GM12878 (cell line): ENCODE results near the gene NFATC2.

Source experiments
- BHLHE40 ChIP-seq, 2 experiments: fragments of 450-650 bp in 1 of 2; IDR thresholded peaks; 2 replicates each; pipeline ENCODE4 v1.6.1; 2011 to 2017; ENCODE audit warnings: low read depth in 2 of 2, borderline replicate concordance in 1 of 2, improper control_type of control experiment in 1 of 2, low read length in 1 of 2, mild to moderate bottlenecking in 1 of 2
- CBFB ChIP-seq: IDR thresholded peaks from 2 replicates; pipeline ENCODE4 v1.6.1; 2016; ENCODE audit warnings: antibody characterized with exemption, low read depth
- CHD4 ChIP-seq: fragments of 200-600 bp; sonication (generic); IDR thresholded peaks from 2 replicates; pipeline ENCODE4 v1.6.1; 2016; ENCODE audit warnings: mild to moderate bottlenecking
- EZH2 ChIP-seq: IDR thresholded peaks from 2 replicates; pipeline ENCODE4 v1.6.1; 2012; ENCODE audit warnings: low read depth, mild to moderate bottlenecking, control low read depth, inconsistent platforms, low read length, borderline replicate concordance; ENCODE audit not compliant: control insufficient read depth
- HDGF ChIP-seq: fragments of 450-650 bp; IDR thresholded peaks from 2 replicates; pipeline ENCODE4 v1.6.1; 2016; ENCODE audit warnings: antibody characterized with exemption
- JUNB ChIP-seq: IDR thresholded peaks from 2 replicates; pipeline ENCODE4 v1.6.1; 2016; ENCODE audit warnings: antibody characterized with exemption, mild to moderate bottlenecking
- MEF2A ChIP-seq: IDR thresholded peaks from 2 replicates; pipeline ENCODE4 v1.6.1; 2011; ENCODE audit warnings: low read depth, mild to moderate bottlenecking, low read length, moderate library complexity; ENCODE audit not compliant: insufficient read depth
- POLR2A ChIP-seq: IDR thresholded peaks from 2 replicates; pipeline ENCODE4 v1.6.1; 2011; ENCODE audit warnings: low read depth, mild to moderate bottlenecking, low read length
- POLR2AphosphoS5 ChIP-seq: IDR thresholded peaks from 2 replicates; pipeline ENCODE4 v1.6.1; 2011; ENCODE audit warnings: mild to moderate bottlenecking, low read length, inconsistent platforms
- SIN3A ChIP-seq: IDR thresholded peaks from 2 replicates; pipeline ENCODE4 v1.6.1; 2012; ENCODE audit warnings: low read depth, low read length, improper control_type of control experiment
- TCF12 ChIP-seq: IDR thresholded peaks from 2 replicates; pipeline ENCODE4 v1.6.1; 2011; ENCODE audit warnings: low read depth, mild to moderate bottlenecking, low read length
- TF ChIP-seq, protein P1 (sequence below), 3 experiments: IDR thresholded peaks in 2 of 3; conservative IDR thresholded peaks in 1 of 3; 2 replicates each; pipeline ENCODE4 v1.5.1; 2011; ENCODE audit warnings: low read depth in 3 of 3, low read length in 3 of 3, mild to moderate bottlenecking in 3 of 3, control low read depth in 2 of 3, moderate library complexity in 2 of 3, inconsistent platforms in 1 of 3, mixed read lengths in 1 of 3; ENCODE audit not compliant: control insufficient read depth in 2 of 3, insufficient read depth in 1 of 3; ENCODE audit errors: extremely low read depth in 1 of 3
- TF ChIP-seq, protein P2 (sequence below): fragments of 450-650 bp; IDR thresholded peaks from 2 replicates; pipeline ENCODE4 v1.6.1; 2017; ENCODE audit warnings: mild to moderate bottlenecking, low read depth, inconsistent platforms; ENCODE audit not compliant: poor library complexity, severe bottlenecking
- TF ChIP-seq, protein P3 (sequence below): fragments of 450-650 bp; formaldehyde crosslinking; IDR thresholded peaks from 2 replicates; pipeline ENCODE4 v1.4.0; 2020; ENCODE audit warnings: mild to moderate bottlenecking, moderate library complexity

DNA sequence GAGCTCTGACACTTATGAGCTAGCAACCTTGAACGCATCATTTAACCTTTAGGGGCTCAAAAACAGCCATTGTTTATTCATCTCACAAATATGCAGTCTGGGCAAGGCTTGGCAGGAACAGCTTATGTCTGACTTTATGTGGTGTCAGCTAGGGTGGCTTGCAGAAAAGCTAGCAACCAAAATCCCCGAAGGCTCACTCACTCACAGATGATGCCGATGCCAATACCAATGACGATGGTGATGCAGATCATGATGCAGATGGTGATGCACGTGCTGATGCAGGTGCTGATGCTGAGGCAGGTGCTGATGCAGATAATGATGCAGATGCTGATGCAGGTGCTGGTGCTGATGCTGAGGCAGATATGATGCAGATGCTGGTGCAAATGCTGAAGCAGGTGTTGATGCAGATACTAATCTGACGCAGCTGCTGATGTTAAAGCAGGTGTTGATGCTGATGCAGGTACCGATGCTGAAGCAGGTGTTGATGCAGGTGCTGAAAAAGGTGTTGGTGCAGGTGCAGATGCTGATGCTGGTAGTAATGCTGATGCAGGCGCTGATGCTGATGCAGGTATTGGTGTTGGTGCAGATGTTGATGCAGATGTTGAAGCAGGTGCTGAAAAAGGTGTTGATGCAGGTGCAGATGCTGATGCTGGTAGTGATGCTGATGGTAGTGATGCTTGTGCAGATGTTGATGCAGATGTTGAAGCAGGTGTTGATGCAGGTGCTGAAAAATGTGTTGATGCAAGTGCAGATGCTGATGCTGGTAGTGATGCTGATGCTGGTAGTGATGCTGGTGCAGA is 195.6 kb downstream of the NFATC2 start:
- TF ChIP-seq, protein P1, sequence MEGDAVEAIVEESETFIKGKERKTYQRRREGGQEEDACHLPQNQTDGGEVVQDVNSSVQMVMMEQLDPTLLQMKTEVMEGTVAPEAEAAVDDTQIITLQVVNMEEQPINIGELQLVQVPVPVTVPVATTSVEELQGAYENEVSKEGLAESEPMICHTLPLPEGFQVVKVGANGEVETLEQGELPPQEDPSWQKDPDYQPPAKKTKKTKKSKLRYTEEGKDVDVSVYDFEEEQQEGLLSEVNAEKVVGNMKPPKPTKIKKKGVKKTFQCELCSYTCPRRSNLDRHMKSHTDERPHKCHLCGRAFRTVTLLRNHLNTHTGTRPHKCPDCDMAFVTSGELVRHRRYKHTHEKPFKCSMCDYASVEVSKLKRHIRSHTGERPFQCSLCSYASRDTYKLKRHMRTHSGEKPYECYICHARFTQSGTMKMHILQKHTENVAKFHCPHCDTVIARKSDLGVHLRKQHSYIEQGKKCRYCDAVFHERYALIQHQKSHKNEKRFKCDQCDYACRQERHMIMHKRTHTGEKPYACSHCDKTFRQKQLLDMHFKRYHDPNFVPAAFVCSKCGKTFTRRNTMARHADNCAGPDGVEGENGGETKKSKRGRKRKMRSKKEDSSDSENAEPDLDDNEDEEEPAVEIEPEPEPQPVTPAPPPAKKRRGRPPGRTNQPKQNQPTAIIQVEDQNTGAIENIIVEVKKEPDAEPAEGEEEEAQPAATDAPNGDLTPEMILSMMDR (IDR thresholded peaks at IDR 0.05 in 2 of 3, conservative IDR thresholded peaks at IDR 0.05 in 1 of 3; ENCODE audit: control insufficient read depth in 2 of 3, extremely low read depth in 1 of 3, insufficient read depth in 1 of 3, low read depth in 3 of 3, low read length in 3 of 3), result no peak
- TF ChIP-seq SIN3A, result no peak
- TF ChIP-seq MEF2A, result no peak
- TF ChIP-seq TCF12, result no peak
- no peak for TF ChIP-seq HDGF
- TF ChIP-seq POLR2A, result no peak
- TF ChIP-seq CBFB, result no peak
- TF ChIP-seq, protein P2, sequence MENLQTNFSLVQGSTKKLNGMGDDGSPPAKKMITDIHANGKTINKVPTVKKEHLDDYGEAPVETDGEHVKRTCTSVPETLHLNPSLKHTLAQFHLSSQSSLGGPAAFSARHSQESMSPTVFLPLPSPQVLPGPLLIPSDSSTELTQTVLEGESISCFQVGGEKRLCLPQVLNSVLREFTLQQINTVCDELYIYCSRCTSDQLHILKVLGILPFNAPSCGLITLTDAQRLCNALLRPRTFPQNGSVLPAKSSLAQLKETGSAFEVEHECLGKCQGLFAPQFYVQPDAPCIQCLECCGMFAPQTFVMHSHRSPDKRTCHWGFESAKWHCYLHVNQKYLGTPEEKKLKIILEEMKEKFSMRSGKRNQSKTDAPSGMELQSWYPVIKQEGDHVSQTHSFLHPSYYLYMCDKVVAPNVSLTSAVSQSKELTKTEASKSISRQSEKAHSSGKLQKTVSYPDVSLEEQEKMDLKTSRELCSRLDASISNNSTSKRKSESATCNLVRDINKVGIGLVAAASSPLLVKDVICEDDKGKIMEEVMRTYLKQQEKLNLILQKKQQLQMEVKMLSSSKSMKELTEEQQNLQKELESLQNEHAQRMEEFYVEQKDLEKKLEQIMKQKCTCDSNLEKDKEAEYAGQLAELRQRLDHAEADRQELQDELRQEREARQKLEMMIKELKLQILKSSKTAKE, result no peak
- TF ChIP-seq CHD4, result no peak
- TF ChIP-seq, protein P3, sequence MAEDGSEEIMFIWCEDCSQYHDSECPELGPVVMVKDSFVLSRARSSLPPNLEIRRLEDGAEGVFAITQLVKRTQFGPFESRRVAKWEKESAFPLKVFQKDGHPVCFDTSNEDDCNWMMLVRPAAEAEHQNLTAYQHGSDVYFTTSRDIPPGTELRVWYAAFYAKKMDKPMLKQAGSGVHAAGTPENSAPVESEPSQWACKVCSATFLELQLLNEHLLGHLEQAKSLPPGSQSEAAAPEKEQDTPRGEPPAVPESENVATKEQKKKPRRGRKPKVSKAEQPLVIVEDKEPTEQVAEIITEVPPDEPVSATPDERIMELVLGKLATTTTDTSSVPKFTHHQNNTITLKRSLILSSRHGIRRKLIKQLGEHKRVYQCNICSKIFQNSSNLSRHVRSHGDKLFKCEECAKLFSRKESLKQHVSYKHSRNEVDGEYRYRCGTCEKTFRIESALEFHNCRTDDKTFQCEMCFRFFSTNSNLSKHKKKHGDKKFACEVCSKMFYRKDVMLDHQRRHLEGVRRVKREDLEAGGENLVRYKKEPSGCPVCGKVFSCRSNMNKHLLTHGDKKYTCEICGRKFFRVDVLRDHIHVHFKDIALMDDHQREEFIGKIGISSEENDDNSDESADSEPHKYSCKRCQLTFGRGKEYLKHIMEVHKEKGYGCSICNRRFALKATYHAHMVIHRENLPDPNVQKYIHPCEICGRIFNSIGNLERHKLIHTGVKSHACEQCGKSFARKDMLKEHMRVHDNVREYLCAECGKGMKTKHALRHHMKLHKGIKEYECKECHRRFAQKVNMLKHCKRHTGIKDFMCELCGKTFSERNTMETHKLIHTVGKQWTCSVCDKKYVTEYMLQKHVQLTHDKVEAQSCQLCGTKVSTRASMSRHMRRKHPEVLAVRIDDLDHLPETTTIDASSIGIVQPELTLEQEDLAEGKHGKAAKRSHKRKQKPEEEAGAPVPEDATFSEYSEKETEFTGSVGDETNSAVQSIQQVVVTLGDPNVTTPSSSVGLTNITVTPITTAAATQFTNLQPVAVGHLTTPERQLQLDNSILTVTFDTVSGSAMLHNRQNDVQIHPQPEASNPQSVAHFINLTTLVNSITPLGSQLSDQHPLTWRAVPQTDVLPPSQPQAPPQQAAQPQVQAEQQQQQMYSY (CRISPR knock-in tag), result no peak
- no peak for TF ChIP-seq JUNB
- TF ChIP-seq POLR2AphosphoS5, result no peak
- no peak for TF ChIP-seq EZH2
- no peak for TF ChIP-seq BHLHE40 (IDR thresholded peaks at IDR 0.05; ENCODE audit: borderline replicate concordance in 1 of 2, low read depth in 2 of 2, low read length in 1 of 2)
